ENCODE data around the gene SLIT3. TPM values are rescaled to one million over a fixed set of nuclear protein-coding genes. Genes with fewer than 3 reads are reported as not detected.
"Not testable (repeated sequence)": the region's sequence is repeated elsewhere in the genome, so short reads cannot be mapped to it uniquely, and the experiment has no call there.

The SLIT3 gene
- total RNA-seq, 1 donor from 2014 or later: 7.4 TPM

- DNase-seq (ENCODE audit: extremely low read depth, low read depth, low spot score): no peak
Observed at GRCh38 chr5:168765551-168766425, 535.2 kb downstream of the SLIT3 start.

GRCh38 chr5:168765086-168765550 lies 535.8 kb downstream of the SLIT3 start:
- no peak for DNase-seq (ENCODE audit: extremely low read depth, low read depth, low spot score)

GRCh38 chr5:168756453-168757391 lies 544.2 kb downstream of the SLIT3 start:
- DNase-seq (ENCODE audit: extremely low read depth, low read depth, low spot score): no peak

GRCh38 chr5:168755548-168756093 lies 545.3 kb downstream of the SLIT3 start:
- no peak for DNase-seq (ENCODE audit: extremely low read depth, low read depth, low spot score)

- no peak for DNase-seq (ENCODE audit: extremely low read depth, low read depth, low spot score)
Observed at GRCh38 chr5:168753691-168754254, 547.2 kb downstream of the SLIT3 start.

GRCh38 chr5:168752416-168753190 lies 548.3 kb downstream of the SLIT3 start:
- DNase-seq (ENCODE audit: extremely low read depth, low read depth, low spot score): no peak

- DNase-seq (ENCODE audit: extremely low read depth, low read depth, low spot score): no peak
Observed at GRCh38 chr5:168752012-168752411, 548.9 kb downstream of the SLIT3 start.

GRCh38 chr5:168750926-168751325 lies 550.0 kb downstream of the SLIT3 start:
- no peak for DNase-seq (ENCODE audit: extremely low read depth, low read depth, low spot score)

- no peak for DNase-seq (ENCODE audit: extremely low read depth, low read depth, low spot score)
Observed at GRCh38 chr5:168749391-168750100, 551.4 kb downstream of the SLIT3 start.

- no peak for DNase-seq (ENCODE audit: extremely low read depth, low read depth, low spot score)
Observed at GRCh38 chr5:168747987-168748777, 552.8 kb downstream of the SLIT3 start.

GRCh38 chr5:168746893-168747640 lies 553.9 kb downstream of the SLIT3 start:
- no peak for DNase-seq (ENCODE audit: extremely low read depth, low read depth, low spot score)

- DNase-seq (ENCODE audit: extremely low read depth, low read depth, low spot score): not testable (repeated sequence)
Observed at GRCh38 chr5:168746126-168746892, 554.6 kb downstream of the SLIT3 start.

- no peak for DNase-seq (ENCODE audit: extremely low read depth, low read depth, low spot score)
Observed at GRCh38 chr5:168743617-168744016, 557.3 kb downstream of the SLIT3 start.

- DNase-seq (ENCODE audit: extremely low read depth, low read depth, low spot score): not testable (repeated sequence)
Observed at GRCh38 chr5:168742311-168742710, 558.6 kb downstream of the SLIT3 start.

- DNase-seq (ENCODE audit: extremely low read depth, low read depth, low spot score): no peak
Observed at GRCh38 chr5:168740811-168741213, 560.1 kb downstream of the SLIT3 start.

GRCh38 chr5:168740092-168740800 lies 560.7 kb downstream of the SLIT3 start:
- no peak for DNase-seq (ENCODE audit: extremely low read depth, low read depth, low spot score)

Data from glomerular endothelial cell (primary cell).